KG1 (cell line): ENCODE data around the gene ABCA6.
"Not testable (repeated sequence)": the region's sequence is repeated elsewhere in the genome, so short reads cannot be mapped to it uniquely, and the experiment has no call there.

Experiments used
- DNase-seq: peaks from one replicate; lab custom pipeline; 2025; lab: John Stamatoyannopoulos, UW

The ABCA6 gene

GRCh38 chr17:69070378-69071232 is 71.1 kb downstream of the ABCA6 start:
- not testable (repeated sequence) for DNase-seq

DNA sequence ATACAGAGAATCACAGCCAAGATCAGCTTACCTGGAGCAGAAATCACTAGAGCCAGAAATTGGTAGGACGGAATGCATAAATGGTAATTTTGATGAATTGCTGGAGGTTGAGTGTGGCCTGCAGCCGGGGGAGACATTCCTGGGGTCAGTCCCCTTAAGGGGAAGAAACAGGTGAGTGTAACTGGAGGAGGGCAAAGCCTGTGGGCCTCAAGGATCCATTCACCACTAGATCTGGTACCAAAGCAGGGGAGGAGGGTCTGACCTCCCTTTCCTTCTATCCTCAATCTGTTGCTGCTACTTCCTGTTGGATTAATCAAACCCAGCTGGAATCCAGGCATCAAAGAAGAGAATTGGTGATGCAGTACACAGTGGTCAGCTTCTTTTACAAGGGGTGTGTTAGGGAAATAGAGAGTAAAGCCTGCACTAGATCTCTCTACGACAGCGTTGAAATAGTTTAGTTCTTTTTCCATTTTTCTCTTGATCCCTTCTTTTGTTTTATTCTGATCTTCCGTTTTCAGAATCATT is 72.4 kb downstream of the ABCA6 start:
- DNase-seq: no peak

DNA sequence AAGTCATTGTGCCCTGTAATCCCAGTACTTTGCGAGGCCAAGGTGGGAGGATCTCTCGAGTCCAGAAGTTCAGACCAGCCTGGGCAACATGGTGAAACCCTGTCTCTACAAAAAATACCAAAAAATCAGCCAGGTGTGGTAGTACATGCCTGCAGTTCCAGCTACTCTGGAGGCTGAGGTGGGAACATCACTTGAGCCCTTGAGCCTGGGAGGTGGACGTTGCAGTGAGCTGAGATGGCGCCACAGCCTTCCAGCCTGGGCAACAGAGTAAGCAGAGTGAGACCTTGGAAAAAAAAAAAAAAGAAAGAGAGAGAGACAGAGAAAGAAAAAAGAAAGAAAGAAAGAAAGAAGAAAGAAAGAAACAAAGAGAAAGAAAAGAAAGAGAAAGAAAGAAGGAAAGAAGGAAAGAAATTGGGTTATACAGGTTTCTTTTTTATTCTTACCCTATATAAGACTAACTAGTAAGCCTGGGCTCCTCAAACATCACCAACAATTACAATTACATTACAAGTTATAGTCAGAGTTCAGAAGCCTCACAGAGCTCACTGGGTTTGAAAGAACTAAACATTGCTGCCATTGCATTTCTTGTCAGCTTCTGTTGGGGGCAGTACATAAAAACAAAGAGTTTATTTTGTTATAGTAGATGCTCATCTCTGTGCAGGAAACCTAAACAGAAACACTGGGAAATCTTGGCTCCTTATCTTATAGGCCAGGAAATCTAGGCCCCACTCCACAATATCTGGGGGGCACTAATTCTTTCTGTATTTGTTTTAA is 74.2 kb downstream of the ABCA6 start:
- DNase-seq: no peak

GRCh38 chr17:69066482-69066881 is 75.2 kb downstream of the ABCA6 start:
- peak; percentile 10 for DNase-seq

DNA sequence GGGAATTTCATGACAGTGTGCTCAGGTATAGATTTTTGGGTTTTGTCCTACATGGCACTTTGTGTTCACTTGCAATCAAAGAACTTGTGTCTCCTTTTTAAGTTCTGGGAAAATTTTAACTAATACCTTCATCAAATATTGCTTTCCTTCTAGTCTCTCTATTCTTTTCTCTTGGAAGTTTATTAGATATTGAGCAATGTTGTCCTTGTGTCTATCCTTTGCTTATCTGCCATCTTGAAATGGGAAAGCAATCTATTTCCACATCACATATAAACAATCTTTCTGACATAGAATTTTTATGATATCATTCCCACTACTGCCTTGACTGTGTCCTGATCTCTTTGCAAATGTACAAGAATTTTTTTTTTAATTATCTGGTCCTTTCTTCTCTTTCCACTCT is 76.6 kb downstream of the ABCA6 start:
- DNase-seq: no peak

- DNase-seq: no peak
Observed at GRCh38 chr17:69064476-69064875, 77.2 kb downstream of the ABCA6 start.

GRCh38 chr17:69064001-69064400 is 77.7 kb downstream of the ABCA6 start:
- no peak for DNase-seq

DNA sequence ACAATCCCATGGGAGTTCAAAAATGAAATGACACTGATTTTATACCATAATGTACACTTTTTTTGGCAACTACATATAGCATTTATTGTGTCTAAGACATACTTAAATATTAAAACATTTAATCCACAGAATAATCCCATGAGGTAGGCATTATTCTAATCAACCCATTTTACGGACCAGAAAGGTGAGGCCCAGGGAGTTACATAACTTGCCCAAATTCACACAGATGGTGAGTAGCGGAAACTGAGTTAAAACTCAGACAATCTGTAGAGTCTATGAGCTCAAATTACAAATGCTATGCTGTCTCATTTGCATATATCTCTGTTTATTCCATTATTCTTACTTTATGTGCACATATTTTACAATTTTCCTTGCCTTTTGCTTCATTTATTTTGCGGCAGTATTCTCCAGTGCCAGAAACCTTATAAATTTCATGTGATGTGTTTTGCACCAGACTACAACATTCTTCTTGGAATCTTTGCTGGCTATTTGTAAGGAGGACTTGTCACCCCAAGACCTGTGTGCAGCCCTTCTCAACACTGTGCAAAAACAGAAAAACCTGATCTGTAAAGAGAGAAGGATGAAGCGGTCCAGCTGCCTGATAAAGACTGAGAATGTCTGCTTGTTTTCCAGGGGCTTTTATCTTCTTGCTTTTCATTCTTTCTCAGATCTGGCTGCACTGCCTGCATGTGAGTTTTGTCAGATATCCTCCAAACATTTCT is 78.7 kb downstream of the ABCA6 start:
- DNase-seq: no peak

DNA sequence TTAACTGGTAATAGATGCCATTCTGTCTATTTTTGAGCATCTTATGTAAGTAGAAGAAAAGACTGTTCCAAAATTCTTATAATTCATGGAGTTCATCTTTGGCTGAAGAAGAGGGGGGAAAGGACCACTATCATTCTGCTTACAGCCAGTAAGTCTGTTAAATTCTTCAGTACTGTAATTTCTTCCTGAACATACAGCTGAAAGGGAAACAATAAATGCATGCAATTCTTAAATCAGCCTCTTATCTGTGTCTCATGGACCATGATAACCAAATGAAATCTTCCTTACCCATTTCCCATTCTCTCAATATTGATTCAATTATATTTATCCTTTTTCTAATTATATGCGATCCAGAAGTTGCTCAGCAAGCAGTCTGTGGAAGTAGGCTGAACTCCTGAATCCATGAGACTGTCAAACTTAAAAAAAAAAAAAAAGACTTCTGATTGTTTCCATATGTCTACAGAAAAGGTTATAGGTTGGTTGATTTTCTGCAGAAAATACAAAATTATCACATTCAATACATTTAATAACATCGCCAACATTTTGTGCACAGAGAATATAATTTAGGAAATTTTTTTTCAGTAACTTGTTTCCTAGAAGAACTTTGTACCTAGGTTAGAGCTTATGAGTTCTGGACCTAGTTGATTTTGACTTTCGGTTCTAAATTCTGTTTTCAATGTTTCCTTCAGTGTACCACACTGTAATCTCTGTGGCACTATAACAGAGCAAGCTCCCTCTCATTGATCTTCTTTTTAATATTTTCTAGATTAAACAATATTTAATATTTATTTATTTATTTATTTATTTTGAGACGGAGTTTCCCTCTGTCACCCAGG is 79.8 kb downstream of the ABCA6 start:
- DNase-seq: no peak

GRCh38 chr17:69060822-69061221 is 80.9 kb downstream of the ABCA6 start, which contains the start of gene ABCA9:
Gene ABCA9, minus strand, starts transcription at chr17:69060927. Its CDS starts 9,801 bp downstream, at chr17:69051126.
- DNase-seq: no peak

GRCh38 chr17:69059458-69060175 is 82.1 kb downstream of the ABCA6 start:
- no peak for DNase-seq

DNA sequence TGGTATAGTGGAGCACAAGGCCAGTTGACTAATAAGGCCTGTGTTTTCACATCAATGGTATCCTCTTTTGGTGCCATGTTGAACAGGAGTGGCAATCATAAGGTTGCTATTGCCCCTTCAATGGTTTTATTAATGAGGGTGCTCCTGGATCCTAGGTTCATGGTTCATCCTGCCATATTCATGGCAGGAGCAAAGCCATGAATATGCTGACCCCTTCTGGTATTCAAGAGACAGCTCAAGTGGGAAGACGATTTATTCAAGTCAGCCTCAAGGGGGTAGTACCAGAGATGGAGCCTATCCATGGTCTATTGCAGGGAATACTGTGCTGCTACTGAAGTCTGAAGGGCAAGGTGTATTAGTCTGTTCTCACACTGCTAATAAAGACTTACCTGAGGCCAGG is 83.5 kb downstream of the ABCA6 start:
- no peak for DNase-seq

GRCh38 chr17:69057280-69057679 is 84.4 kb downstream of the ABCA6 start:
- DNase-seq: no peak

DNA sequence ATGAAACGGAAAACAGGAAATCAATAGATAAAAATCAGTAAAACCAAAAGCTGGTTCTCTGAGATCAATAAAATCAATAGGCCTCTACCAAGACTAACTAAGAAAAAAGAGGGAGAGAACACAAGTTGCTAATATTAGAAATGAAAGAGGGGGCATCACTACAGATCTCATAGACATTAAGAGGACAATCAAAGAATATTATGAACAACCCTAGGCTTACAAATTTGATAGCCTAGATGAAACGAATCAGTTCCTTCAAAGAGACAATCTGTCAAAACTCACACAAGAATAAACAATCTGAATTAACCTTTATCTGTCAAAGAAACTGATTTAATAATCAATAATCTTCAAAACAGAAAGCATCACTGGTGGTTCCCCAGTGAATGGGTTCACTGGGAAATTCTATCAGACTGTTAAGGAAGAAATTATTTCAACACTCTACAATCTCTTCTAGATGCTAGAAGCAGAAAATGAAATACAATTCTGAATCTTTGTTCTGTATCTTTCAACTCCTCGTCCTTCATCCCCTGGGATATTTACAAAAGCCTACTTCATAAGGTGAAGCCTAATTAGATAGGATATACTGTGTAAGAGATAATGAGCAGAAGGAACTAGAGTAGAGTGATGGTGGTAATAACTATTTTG is 85.4 kb downstream of the ABCA6 start:
- DNase-seq: no peak

DNA sequence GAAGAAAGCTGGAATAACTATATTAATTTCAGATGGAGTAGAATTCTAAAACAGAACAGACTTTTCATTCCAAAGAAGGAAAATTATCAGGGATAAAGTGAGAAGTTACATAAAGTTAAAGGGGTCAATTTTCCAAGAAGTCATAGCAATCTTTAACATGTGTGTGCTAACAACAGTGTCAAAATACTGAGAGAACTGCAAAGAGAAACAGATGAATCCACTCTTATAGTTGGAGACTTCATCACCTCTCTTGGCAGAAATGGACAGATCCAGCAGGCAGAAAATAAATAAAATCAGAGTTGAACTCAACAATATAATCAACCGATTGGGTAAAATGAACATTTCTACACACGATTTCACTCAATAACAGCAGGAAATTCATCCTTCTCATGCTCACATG is 86.4 kb downstream of the ABCA6 start:
- DNase-seq: no peak

DNA sequence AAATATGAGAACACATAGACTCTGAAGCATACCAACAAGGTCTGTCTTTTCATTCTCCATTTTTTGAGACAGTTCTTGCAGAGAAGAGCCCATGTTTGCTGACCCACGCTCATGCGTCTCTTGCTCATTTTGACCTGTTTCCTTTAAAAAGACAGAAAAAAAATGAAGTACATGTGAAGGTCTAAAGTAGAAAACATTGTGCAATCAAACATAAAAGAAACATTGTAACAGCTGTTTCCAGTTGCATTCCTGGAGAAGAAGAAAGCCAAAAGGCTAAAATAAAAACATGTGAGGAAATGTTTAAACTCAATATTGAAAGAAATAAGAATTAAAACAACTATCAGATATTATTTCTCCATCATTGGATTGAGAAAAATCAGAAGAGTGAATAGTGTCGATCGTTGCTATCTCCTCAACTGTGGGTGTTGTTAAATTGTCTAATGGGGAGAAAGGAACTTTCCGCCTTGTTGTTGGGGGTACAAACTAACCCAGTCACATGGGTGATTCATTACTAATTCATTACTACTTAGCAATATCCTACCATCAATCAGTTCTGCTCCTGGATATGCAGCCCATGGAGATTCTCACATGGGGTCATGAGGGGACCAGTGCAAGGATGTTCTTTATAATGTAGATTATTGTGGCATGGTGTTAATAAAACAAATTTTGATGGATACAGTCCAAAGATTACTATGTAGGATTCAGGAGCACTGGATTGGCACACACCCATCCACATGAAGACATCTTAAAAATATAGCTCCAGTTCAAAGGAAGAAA is 90.5 kb downstream of the ABCA6 start:
- DNase-seq: no peak

DNA sequence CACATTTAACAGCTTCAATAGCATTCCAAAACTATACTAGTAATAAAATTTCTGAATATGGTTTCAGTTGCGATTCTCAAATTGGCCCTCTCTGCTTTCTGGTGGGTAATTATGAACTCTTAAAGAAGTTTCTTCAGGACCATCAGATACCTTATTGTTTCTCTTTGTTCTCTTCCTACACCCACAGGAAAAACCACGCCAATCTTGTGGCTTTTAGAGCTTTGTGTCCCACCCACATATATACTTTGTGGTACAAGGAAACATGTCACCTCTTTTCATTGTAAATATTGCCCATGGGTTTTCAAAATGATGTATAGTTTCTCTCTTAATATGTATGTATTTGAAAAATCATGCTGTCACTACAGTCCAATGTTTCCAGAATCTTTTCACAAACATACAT is 93.1 kb downstream of the ABCA6 start:
- DNase-seq: no peak

DNA sequence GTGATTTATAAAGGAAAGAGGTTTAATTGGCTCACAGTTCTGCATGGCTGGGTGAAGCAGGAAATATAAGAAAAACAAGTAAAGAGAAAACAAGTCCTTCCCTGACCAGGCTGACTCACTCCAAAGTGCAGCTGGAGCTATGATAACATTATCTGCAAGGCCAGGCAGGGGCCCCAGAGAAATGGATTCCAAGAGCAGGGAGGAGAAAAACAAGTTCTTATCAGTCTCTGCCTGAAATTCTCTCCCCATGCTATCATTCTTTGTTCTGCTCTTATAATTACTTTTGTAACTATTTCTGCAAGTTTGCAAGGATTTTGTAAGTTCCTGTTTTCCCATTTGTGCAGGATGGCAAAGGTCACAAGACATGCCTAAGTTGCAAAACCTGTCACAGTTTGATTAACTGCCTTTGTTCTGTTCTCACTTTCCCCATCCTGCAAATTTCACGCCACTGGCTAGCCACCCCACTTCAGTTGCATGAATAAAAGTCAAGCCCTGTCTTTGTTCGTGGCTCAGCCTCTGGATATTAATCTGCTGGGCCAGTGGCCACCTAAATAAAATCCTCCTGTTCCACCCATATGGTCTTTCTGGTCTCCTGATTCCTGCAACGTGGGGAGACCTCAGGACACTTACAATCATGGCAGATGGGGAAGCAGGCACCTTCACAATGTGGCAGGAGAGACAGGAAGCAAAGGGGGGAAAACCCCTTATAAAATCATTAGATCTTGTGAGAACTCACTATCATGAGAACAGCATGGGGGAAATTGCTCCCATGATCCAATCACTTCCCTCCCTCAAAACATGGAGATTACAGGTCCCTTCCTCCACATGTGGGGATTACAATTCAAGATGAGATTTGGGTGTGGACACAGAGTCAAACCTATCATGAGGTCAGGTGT is 94.1 kb downstream of the ABCA6 start:
- DNase-seq: no peak
